HFFc6 (cell line): ENCODE results near the gene ARHGAP10. TPM values are rescaled to one million over a fixed set of nuclear protein-coding genes. Genes with fewer than 3 reads are reported as not detected.

Source experiments
- DNase-seq: peaks from one replicate; pipeline ENCODE4 v3.0.0-alpha.2; 2018
- H3K27ac Mint-ChIP-seq: 2 replicates; pipeline ENCODE4 v1.8.0; 2020; ENCODE audit warnings: mild to moderate bottlenecking, mixed read lengths
- H3K27me3 Mint-ChIP-seq: 2 replicates; pipeline ENCODE4 v1.8.0; 2021; ENCODE audit warnings: mild to moderate bottlenecking, moderate library complexity, mixed read lengths; ENCODE audit not compliant: insufficient read depth
- H3K36me3 Mint-ChIP-seq: 2 replicates; pipeline ENCODE4 v1.8.0; 2021; ENCODE audit warnings: low read depth, mixed read lengths
- H3K4me1 Mint-ChIP-seq: 2 replicates; pipeline ENCODE4 v1.8.0; 2020; ENCODE audit warnings: low read depth, mixed read lengths
- H3K4me3 Mint-ChIP-seq: 2 replicates; pipeline ENCODE4 v1.8.0; 2020; ENCODE audit warnings: mild to moderate bottlenecking, moderate library complexity, mixed read lengths
- H3K9me3 Mint-ChIP-seq: 2 replicates; pipeline ENCODE4 v1.8.0; 2020; ENCODE audit warnings: mild to moderate bottlenecking, mixed read lengths
- total RNA-seq, 6 experiments: library from RNA; stranded (reverse); fragmentation: NEBNext Ultra II Directional; extraction: Animal tissue kit (Norgen Biotek cat#: 25700); gene quantifications; 2 replicates in 1 of 6; 3 replicates in 5 of 6; pipeline ENCODE4 v1.2.3, GENCODE V29; 2021
- TF ChIP-seq, protein P1 (sequence below): fragments of 200-600 bp; sonication (generic); IDR thresholded peaks from 2 replicates; pipeline ENCODE4 v1.5.0; 2021; ENCODE audit warnings: antibody characterized with exemption, mild to moderate bottlenecking

ARHGAP10 gene
- total RNA-seq, 6 experiments from 2014 or later = 31.1 to 37.1 (median 32.3) TPM

DNA sequence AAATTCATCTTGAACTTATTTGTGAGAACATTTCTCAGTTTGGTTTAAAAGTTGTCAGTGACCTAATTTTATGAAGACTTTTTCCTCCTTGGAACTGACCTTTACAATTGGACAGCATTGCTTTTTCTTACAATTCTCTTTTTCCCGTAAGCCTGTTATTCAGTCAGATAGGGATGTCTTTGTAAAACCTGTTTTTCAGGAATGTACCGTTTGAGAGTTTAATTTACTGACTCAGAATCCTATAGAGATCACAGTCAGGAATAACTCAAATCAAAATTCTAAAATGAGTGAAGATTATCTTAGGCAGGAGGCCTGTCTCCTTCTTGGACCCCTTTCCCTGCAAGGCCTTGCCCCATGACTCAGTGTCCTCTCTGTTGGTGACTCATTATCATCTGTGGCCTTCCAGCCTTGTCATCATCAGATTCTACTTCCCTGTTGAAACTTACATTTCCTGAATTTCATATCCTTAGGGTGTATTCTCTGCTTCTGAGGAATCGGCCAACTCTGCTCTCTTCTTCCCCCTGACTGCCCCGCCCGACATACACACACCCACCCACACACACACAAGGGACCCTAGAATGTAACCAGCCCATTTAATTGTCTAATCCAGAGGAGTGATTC is 99.8 kb downstream of the ARHGAP10 start:
- peak overlapping the region; percentile 93 for H3K27ac Mint-ChIP-seq
- H3K4me1 Mint-ChIP-seq = peaks cover 91% of the 10 kb centered on the region
- TF ChIP-seq, protein P1, sequence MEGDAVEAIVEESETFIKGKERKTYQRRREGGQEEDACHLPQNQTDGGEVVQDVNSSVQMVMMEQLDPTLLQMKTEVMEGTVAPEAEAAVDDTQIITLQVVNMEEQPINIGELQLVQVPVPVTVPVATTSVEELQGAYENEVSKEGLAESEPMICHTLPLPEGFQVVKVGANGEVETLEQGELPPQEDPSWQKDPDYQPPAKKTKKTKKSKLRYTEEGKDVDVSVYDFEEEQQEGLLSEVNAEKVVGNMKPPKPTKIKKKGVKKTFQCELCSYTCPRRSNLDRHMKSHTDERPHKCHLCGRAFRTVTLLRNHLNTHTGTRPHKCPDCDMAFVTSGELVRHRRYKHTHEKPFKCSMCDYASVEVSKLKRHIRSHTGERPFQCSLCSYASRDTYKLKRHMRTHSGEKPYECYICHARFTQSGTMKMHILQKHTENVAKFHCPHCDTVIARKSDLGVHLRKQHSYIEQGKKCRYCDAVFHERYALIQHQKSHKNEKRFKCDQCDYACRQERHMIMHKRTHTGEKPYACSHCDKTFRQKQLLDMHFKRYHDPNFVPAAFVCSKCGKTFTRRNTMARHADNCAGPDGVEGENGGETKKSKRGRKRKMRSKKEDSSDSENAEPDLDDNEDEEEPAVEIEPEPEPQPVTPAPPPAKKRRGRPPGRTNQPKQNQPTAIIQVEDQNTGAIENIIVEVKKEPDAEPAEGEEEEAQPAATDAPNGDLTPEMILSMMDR = no peak
- peaks cover 15% of the 10 kb centered on the region for H3K9me3 Mint-ChIP-seq
- peaks cover 33% of the 10 kb centered on the region for H3K36me3 Mint-ChIP-seq
- H3K27me3 Mint-ChIP-seq = peaks cover 6% of the 10 kb centered on the region; the same call in 1 of the 2 replicates
- peak; percentile 90 for DNase-seq
- peak overlapping the region; percentile 75 for H3K4me3 Mint-ChIP-seq

DNA sequence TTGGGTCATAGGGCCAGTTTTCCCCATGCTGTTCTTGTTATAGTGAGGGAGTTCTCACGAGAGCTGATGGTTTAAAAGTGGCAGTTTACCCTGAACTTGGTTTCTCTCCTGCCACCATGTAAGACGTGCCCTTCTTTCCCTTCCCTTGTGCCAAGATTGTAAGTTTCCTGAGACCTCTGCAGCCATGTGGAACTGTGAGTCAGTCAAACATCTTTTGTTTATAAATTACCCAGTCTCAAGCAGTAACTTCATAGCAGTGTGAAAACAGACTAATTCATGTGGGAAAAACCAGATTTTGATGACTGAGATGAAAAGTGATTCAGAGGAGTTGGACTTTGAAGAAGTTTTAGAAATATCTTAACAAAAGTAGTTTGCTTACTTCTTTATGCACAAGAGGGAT is 101.4 kb downstream of the ARHGAP10 start:
- DNase-seq = peak; percentile 33
- peak overlapping the region; percentile 79 for H3K27ac Mint-ChIP-seq
- TF ChIP-seq, protein P1 = no peak
- H3K36me3 Mint-ChIP-seq = peaks cover 28% of the 10 kb centered on the region
- peaks cover 6% of the 10 kb centered on the region; the same call in 1 of the 2 replicates for H3K27me3 Mint-ChIP-seq
- peak overlapping the region; percentile 33; the same call in 1 of the 2 replicates for H3K4me3 Mint-ChIP-seq
- H3K4me1 Mint-ChIP-seq = peaks cover 86% of the 10 kb centered on the region
- H3K9me3 Mint-ChIP-seq = peaks cover 15% of the 10 kb centered on the region

DNA sequence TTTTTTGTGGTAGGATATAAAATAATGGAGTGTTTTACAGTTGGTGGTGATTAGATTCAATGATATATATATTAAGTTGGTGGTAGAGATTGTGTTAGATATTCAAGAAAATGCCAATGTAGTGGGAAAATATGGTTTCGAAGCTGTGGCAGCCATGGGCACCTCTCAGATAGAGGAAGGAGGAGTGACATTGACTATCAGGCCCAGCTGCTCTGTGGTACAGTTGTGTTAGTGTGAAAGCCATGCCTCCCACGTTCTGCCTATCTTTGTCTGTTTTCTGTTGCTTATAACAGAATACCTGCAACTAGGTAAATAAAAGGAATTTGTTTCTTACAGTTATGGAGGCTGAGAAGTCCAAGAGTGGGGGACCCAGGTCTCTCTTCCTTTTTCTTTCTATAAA is 101.9 kb downstream of the ARHGAP10 start:
- H3K36me3 Mint-ChIP-seq = peaks cover 28% of the 10 kb centered on the region
- TF ChIP-seq, protein P1 = no peak
- H3K4me1 Mint-ChIP-seq = peaks cover 86% of the 10 kb centered on the region
- peaks cover 15% of the 10 kb centered on the region for H3K9me3 Mint-ChIP-seq
- H3K4me3 Mint-ChIP-seq = no peak overlapping the region
- DNase-seq = no peak
- H3K27ac Mint-ChIP-seq = peak overlapping the region; percentile 79
- peaks cover 6% of the 10 kb centered on the region; the same call in 1 of the 2 replicates for H3K27me3 Mint-ChIP-seq

DNA sequence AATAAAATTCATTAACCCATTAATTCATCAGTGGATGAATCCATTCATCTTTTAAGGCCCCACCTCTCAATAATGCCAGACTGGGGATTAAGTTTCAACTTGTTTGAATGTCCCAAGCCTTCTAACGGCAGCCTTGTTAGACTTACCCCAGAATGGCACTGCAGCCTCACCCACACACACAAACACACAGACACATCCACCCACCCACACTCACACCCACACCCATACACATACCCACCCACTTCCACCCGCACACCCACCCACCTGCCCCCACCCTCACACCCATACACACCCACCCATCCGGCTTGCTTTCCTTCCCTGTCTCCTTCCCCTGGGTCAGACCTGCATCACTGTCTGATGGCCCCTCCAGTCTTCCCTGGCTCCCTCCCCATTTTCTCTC is 102.6 kb downstream of the ARHGAP10 start:
- no peak overlapping the region for H3K4me3 Mint-ChIP-seq
- H3K4me1 Mint-ChIP-seq = peaks cover 89% of the 10 kb centered on the region
- peaks cover 28% of the 10 kb centered on the region for H3K36me3 Mint-ChIP-seq
- H3K9me3 Mint-ChIP-seq = peaks cover 15% of the 10 kb centered on the region
- H3K27me3 Mint-ChIP-seq = peaks cover 4% of the 10 kb centered on the region; the same call in 1 of the 2 replicates
- no peak for DNase-seq
- TF ChIP-seq, protein P1 = no peak
- peak overlapping the region; percentile 43 for H3K27ac Mint-ChIP-seq

DNA sequence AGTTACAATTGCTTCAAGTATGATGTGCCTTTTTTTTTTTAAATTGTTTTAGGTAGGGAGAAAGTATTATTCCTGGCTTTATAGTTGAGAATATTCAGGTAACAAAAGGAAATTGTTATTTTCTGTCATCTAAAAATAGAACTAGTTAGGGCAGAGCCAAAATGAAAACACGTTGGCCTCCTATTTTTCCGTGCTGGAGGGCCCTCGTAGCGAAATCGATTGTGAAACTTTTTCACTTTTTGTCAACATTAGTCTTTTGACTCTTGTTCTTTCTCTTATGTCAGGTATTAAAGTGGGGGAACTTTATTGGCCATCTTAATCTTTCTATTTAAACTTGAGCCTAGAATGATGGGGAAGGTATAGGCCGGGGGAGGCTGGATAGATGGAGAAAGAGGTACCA is 104.9 kb downstream of the ARHGAP10 start:
- no peak overlapping the region for H3K4me3 Mint-ChIP-seq
- DNase-seq = no peak
- H3K4me1 Mint-ChIP-seq = peaks cover 86% of the 10 kb centered on the region
- peaks cover 4% of the 10 kb centered on the region; the same call in 1 of the 2 replicates for H3K27me3 Mint-ChIP-seq
- TF ChIP-seq, protein P1 = no peak
- H3K36me3 Mint-ChIP-seq = peaks cover 31% of the 10 kb centered on the region
- H3K27ac Mint-ChIP-seq = peak overlapping the region; percentile 18; the same call in 1 of the 2 replicates
- H3K9me3 Mint-ChIP-seq = peaks cover 14% of the 10 kb centered on the region
